Activated CD8-positive, alpha-beta memory T cell treated with anti-CD3 and anti-CD28 coated beads for 1 hour (primary cell): ENCODE data around the gene ASF1A.
A peak's percentile ranks its signal among the peaks of the same experiment; 100 is the strongest.
"Not testable (repeated sequence)": the region's sequence is repeated elsewhere in the genome, so short reads cannot be mapped to it uniquely, and the experiment has no call there.

Experiments used
- DNase-seq, 2 donors: peaks; one replicate each; pipeline ENCODE4 v3.0.0-alpha.2; 2020; ENCODE audit warnings: low read depth in 1 of 2; ENCODE audit errors: extremely low read depth in 1 of 2

Gene ASF1A

GRCh38 chr6:118893807-118894424 lies at the start of gene ASF1A:
TSS of gene ASF1A (plus strand) at chr6:118894152. CDS start at chr6:118894414, 262 bp downstream.
- DNase-seq: peak; percentile 90 to 94

- DNase-seq: no peak
Observed at GRCh38 chr6:118844915-118845314, 49.0 kb upstream of the ASF1A start.

DNA sequence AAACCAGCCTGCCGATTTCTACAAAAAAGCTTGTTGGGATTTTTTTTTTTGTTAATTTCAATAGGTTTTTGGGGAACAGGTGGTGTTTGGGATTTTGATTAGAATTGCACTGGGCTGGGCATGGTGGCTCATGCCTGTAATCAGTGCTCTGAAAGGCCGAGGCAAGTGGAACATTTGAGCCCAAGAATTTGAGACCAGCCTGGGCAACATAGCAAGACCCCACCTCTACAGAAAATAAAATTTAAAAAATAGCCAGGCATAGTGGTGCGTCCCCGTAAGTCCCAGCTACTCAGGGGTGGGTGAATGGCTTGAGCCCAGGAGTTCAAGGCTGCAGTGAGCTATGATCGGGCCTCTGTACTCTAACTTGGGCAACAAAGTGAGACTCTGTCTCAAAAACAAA lies 40.5 kb upstream of the ASF1A start:
- no peak for DNase-seq

- DNase-seq: no peak
Observed at GRCh38 chr6:118856301-118856700, 37.7 kb upstream of the ASF1A start.

GRCh38 chr6:118859517-118860064 lies 34.4 kb upstream of the ASF1A start:
- no peak for DNase-seq

GRCh38 chr6:118860363-118860762 lies 33.6 kb upstream of the ASF1A start:
- no peak for DNase-seq

GRCh38 chr6:118860880-118861279 lies 33.1 kb upstream of the ASF1A start:
- DNase-seq: no peak

- no peak for DNase-seq
Observed at GRCh38 chr6:118862443-118862842, 31.5 kb upstream of the ASF1A start.

- no peak for DNase-seq
Observed at GRCh38 chr6:118864341-118865099, 29.4 kb upstream of the ASF1A start.

GRCh38 chr6:118865100-118865391 lies 28.9 kb upstream of the ASF1A start:
- no peak for DNase-seq

- no peak for DNase-seq
Observed at GRCh38 chr6:118867181-118867580, 26.8 kb upstream of the ASF1A start.

- not testable (repeated sequence) for DNase-seq
Observed at GRCh38 chr6:118868901-118869300, 25.1 kb upstream of the ASF1A start.

DNA sequence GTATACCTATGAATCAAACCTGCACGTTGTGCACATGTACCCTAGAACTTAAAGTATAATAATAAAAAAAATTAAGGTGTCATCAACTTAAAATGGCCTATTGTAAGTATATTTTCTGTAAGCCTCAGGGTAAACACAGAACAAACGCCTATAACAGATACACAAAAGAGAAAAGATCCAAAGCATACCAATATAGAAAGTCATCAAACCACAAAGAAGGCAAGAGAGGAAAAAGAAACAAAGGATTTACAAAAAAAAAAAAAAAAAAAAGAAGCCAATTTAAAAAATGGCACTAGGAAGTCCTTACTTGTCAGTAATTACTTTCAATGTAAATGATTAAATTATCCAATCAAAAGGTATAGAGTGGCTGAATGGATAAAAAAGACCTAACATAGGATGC lies 24.6 kb upstream of the ASF1A start:
- DNase-seq: no peak

DNA sequence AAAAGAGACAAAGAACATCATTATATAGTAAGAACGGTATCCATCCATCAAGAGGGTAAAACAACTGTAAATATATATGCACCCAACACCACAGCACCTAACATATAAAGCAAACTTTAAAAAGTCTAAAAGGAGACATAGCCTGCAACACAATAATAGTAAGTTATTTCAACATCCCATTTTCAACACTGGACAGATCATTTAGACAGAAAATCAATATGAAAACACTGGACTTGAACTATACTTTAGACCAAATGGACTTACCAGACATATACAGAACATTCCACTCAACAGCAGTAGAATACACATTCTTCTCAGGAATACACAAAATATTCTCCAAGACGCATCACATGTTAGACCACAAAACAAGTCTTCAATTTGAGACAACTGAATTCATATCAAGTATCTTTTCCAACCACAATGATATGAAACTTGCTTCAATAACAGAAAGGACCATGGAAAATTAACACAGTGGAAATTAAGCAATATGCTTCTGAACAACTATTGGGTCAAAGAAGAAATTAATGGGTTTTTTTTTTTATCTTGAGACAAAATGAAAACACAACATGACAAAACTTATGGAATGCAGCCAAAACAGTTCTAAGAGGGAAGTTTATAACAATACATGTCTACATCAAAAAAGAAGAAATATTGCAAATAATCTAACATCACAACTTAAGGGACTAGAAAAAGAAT lies 23.9 kb upstream of the ASF1A start:
- no peak for DNase-seq

DNA sequence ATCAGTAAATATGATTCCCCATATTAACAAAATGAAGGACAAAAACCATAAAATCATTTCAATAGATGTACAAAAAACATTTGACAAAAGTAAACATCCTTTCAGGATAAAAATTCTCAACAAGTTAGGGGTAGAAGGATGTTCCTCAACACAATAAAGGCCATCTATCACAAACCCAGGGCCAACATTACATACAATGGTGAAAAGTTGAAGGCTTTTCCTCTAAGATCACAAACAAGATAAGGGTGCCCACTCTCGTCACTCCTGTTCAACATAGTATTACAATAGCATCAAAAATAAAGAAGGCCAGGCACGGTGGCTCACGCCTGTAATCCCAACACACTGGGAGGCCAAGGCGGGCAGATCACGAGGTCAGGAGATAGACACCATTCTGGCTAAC lies 22.6 kb upstream of the ASF1A start:
- no peak for DNase-seq

GRCh38 chr6:118872318-118872717 lies 21.6 kb upstream of the ASF1A start:
- DNase-seq: no peak

- no peak for DNase-seq
Observed at GRCh38 chr6:118872726-118873125, 21.2 kb upstream of the ASF1A start.

- no peak for DNase-seq
Observed at GRCh38 chr6:118873239-118873638, 20.7 kb upstream of the ASF1A start.

- no peak for DNase-seq
Observed at GRCh38 chr6:118875672-118876071, 18.3 kb upstream of the ASF1A start.

DNA sequence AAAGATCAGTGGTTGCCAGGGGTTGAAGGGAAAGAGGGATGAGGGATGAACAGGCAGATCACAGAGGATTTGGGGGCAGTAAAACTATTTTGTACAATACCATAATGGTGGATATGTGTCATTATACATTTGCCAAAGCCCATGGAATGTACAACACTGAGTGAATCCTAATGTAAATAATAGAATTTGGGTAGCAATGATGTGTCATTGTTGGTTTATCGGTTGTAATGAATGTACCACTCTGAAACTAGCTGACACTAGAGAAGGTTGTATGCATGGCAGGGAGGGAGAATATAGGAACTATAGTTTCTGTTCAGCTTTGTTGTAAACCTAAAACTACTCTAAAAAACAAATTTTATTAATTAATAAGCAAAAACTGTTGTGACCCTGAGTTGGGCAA lies 17.8 kb upstream of the ASF1A start:
- DNase-seq: no peak

GRCh38 chr6:118876814-118877213 lies 17.1 kb upstream of the ASF1A start:
- DNase-seq: no peak

- DNase-seq: no peak
Observed at GRCh38 chr6:118877806-118878205, 16.1 kb upstream of the ASF1A start.
